ENCODE measurements around the gene BSN.
"Not testable (repeated sequence)": the region's sequence is repeated elsewhere in the genome, so short reads cannot be mapped to it uniquely, and the experiment has no call there.

GRCh38 chr3:49694409-49695070 lies 140.3 kb downstream of the BSN start:
- not testable (repeated sequence) for TF ChIP-seq CTCF, POLR2A, EP300, POLR2AphosphoS5 (IDR thresholded peaks at IDR 0.05)

Data from suprapubic skin (tissue), 4 donors.